A673 (cell line): Measurements from ENCODE around the gene PARD3.

Experiments used
- EZH2 ChIP-seq: fragments of 200-600 bp; sonication (generic); IDR thresholded peaks from 2 replicates; pipeline ENCODE4 v1.6.1; 2017; ENCODE audit warnings: borderline replicate concordance, low read depth, mild to moderate bottlenecking, mixed read lengths, antibody characterized with exemption, low read length; ENCODE audit not compliant: poor library complexity, severe bottlenecking
- TF ChIP-seq, protein P1 (sequence below): fragments of 300-800, 200-600 bp; sonication (generic); conservative IDR thresholded peaks from 2 replicates; pipeline ENCODE4 v1.5.1; 2017; ENCODE audit warnings: low read depth, mild to moderate bottlenecking, antibody characterized with exemption, low read length, moderate library complexity, mixed read lengths

DNA sequence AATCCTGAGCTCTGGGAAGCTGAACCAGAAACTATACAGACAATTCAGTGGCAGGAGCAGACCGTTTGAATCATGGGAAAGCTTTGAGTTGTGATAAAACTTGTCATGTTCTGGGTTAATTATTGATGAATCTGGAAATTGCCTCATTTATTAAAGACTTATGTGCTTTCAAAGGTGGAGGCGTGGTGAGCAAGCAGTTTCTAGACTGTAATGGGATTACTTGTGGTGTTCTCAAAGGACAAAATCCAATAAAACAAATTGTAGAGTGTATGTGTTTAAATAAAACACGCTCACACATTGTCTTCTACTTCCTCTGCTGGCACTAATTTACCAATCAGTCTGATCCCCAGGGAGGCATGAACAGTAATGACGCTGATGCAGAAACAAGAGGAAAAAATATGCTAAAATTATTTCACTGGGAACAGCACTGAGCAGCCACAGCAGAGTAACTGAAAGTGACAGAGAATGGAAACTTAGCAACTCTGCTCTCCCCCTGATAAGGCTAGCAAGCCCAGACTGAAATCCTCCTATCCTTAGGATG, 25.1 kb downstream of the PARD3 start:
- TF ChIP-seq, protein P1, sequence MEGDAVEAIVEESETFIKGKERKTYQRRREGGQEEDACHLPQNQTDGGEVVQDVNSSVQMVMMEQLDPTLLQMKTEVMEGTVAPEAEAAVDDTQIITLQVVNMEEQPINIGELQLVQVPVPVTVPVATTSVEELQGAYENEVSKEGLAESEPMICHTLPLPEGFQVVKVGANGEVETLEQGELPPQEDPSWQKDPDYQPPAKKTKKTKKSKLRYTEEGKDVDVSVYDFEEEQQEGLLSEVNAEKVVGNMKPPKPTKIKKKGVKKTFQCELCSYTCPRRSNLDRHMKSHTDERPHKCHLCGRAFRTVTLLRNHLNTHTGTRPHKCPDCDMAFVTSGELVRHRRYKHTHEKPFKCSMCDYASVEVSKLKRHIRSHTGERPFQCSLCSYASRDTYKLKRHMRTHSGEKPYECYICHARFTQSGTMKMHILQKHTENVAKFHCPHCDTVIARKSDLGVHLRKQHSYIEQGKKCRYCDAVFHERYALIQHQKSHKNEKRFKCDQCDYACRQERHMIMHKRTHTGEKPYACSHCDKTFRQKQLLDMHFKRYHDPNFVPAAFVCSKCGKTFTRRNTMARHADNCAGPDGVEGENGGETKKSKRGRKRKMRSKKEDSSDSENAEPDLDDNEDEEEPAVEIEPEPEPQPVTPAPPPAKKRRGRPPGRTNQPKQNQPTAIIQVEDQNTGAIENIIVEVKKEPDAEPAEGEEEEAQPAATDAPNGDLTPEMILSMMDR, result no peak
- no peak for TF ChIP-seq EZH2
